ENCODE measurements around the gene MGAT4B.
A peak's percentile ranks its signal among the peaks of the same experiment; 100 is the strongest.
"Not testable (repeated sequence)": the region's sequence is repeated elsewhere in the genome, so short reads cannot be mapped to it uniquely, and the experiment has no call there.

The MGAT4B gene

DNA sequence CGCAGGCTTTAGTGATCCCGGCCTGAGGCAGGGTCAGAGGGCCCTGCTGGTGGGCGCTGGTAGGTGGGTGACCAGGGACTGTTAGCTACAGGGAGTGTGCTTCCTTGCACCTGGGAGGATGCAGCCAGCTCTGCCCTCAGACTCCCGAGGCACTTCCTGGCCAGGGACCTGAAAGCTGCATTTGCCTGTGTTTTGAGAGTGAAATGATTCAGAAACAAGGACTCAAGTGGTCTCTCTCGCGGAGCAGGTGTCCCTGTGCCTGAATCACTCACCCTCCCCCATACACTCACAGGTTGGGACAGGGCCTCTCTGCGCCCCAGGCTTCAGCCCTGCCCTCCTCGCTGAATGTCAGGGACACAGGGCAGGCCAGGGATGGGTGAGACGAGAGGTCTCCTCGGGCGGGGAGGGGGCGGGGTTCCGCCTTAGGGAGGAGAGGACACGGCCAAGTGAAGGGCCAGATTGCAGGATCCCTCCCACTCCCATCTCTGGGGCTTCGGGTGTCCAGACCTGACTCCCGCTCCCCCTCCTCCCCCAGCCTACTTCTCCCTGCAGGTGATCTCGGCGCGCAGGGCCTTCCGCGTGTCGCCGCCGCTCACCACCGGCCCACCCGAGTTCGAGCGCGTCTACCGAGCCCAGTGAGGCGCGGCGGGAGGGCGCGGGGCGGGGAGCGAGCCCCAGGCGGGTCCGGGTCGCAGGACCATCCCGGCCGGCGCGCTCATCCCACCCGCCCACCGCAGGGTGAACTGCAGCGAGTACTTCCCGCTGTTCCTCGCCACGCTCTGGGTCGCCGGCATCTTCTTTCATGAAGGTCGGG lies 11.4 kb downstream of the MGAT4B start:
- H3K4me1 Mint-ChIP-seq: peaks cover 46% of the 10 kb centered on the region
- H3K4me3 Mint-ChIP-seq: peak overlapping the region; percentile 62 to 71
- H3K27ac Mint-ChIP-seq: peak overlapping the region in 1 of 2 donors; percentile 42
- DNase-seq (peak in 1 of 2 donors; percentile 16), ATAC-seq (no peak)
- H3K27me3 Mint-ChIP-seq: no peaks in the 10 kb centered on the region
- H3K9me3 Mint-ChIP-seq: no peaks in the 10 kb centered on the region

DNA sequence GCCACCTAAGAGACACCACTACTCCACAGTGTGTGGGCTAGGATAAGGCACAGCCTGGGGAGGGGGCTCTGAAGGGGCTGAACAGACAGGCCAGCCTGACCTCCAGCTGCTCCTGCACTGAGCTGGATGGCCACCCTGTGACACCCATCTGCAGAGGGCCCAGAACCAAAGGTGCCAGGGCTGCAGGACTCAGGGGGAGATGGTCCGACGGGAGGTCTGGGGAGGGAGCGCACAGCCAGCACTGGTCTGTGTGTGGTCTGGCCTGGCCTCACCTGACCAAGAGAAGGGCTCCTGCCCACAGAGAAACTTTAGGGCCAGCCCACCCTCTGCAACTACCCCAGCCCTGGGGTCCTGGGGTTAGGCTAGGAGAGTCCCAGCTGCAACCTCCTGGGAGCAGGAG lies 12.1 kb downstream of the MGAT4B start:
- Mint-ChIP-seq H3K4me1 (peaks cover 46% of the 10 kb centered on the region), H3K27me3 (no peaks in the 10 kb centered on the region), H3K9me3 (no peaks in the 10 kb centered on the region), H3K4me3 (peak overlapping the region; percentile 15 to 71), H3K27ac (peak overlapping the region in 1 of 2 donors; percentile 67)
- DNase-seq (no peak), ATAC-seq (no peak)

DNA sequence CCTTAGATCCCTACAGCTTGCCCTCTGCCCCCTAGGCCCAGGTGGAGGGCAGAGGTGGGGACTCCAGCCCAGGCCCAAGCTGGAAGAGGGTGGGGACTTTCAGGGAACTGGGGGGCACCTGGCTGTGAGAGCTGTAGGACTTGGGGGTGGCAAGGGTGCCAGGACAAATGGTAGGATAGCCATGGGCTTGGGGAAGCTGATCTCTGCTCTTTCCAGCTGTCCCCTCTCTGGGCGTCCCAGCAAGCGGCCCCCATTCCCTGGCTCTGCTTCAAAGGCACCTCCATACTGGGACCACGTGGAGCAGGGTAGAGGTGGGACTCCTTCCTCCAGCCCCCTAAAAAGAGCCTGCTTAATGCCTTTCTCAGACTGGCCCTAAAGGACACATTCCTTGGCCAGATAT lies 12.5 kb downstream of the MGAT4B start:
- H3K4me1 Mint-ChIP-seq: peaks cover 46% of the 10 kb centered on the region
- peak overlapping the region in 1 of 2 donors; percentile 71 for H3K4me3 Mint-ChIP-seq
- no peak for DNase-seq
- no peak for ATAC-seq
- H3K9me3 Mint-ChIP-seq: no peaks in the 10 kb centered on the region
- no peaks in the 10 kb centered on the region for H3K27me3 Mint-ChIP-seq
- H3K27ac Mint-ChIP-seq: peak overlapping the region in 1 of 2 donors; percentile 67

GRCh38 chr5:179793468-179794139 lies 13.1 kb downstream of the MGAT4B start, which contains the start of gene LTC4S:
Gene LTC4S (plus strand): TSS chr5:179793986. CDS start chr5:179794081, 95 bp downstream.
- no peaks in the 10 kb centered on the region for H3K27me3 Mint-ChIP-seq
- H3K9me3 Mint-ChIP-seq: no peaks in the 10 kb centered on the region
- peak; percentile 65 for ATAC-seq
- peak within 1 kb of the TSS; percentile 12 to 67 for H3K27ac Mint-ChIP-seq
- H3K4me1 Mint-ChIP-seq: peaks cover 46% of the 10 kb centered on the region
- DNase-seq: peak; percentile 43 to 68
- peak within 1 kb of the TSS; percentile 15 to 71 for H3K4me3 Mint-ChIP-seq

GRCh38 chr5:179792612-179793467 lies 13.8 kb downstream of the MGAT4B start:
- no peak for ATAC-seq
- H3K27ac Mint-ChIP-seq: peak overlapping the region in 1 of 2 donors; percentile 95
- no peaks in the 10 kb centered on the region for H3K27me3 Mint-ChIP-seq
- H3K4me3 Mint-ChIP-seq: peak overlapping the region in 1 of 2 donors; percentile 71
- no peak for DNase-seq
- peaks cover 46% of the 10 kb centered on the region for H3K4me1 Mint-ChIP-seq
- H3K9me3 Mint-ChIP-seq: no peaks in the 10 kb centered on the region

DNA sequence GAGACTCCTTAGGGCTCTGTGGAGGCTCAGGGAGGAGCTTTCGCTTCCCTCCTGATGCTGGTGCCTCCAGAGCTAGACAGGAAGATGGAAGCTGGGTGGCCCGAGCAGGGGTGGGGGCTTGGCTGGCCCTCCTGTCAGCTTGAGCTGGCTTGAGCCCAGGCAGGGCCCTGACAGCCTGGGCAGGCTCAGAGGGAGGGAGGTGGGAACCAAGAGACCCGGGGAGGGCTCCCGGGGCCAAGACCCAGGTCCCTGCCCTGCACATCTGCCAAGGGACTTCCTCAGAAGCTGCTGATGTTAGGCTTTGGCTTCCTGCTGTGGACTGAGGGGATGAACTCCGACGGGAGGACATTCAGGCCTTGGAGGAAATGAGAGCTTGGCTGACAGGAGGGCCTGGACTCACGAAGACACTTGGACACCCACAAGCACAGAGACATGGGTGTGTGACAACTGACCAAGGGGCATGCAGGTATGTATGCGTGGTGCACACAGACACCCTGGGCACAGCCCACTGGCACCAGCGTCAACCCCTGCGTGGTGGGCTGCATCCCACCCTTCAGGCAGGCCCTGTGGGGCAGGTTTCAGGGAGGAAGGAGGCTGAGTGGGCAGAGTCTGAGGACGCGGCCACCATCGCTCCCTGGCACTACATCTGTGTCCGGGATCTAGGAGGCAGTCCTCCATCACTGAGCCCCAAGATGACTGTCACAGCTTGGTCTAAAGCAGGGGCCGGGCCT lies 14.6 kb downstream of the MGAT4B start:
- no peaks in the 10 kb centered on the region for H3K27me3 Mint-ChIP-seq
- H3K9me3 Mint-ChIP-seq: no peaks in the 10 kb centered on the region
- ATAC-seq (no peak), DNase-seq (peak in 1 of 2 donors; percentile 16)
- H3K4me1 Mint-ChIP-seq: peaks cover 44% of the 10 kb centered on the region
- H3K4me3 Mint-ChIP-seq: no peak overlapping the region
- H3K27ac Mint-ChIP-seq: peak overlapping the region in 1 of 2 donors; percentile 95

- H3K27me3 Mint-ChIP-seq: not testable (repeated sequence)
These were observed 17.4 kb downstream of the MGAT4B start for GRCh38 chr5:179789278-179789677.

DNA sequence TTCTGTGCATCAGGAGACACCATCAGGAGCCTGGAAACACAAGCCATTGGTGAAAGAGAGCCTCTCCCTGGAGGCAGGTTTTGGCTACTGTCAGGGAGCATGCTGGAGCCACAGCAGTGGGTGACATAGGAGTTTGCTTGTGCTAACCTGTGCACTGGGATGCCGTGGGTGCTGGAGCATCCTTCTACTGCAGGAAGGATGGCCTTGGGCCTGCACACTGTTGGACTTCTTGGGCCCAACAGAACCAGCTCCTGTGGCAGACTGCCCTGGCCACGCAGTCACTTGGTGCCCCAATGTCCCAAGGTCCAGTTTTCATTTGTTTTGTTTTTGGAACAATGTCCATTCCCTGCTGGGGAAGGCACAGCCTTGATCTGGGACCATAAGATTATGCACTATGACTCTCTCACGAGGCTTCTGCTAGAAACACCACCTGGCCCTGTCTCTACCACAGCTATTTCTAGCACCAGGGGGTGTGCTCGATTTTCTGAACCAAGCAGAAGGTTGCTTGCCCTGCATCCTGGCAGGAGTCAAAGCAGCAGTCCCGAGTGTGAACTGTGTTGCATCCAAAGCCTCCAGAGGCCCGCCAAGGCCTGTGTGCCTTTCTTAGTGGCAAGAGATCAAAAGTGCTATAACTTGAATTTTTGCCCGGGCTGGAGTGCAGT lies 18.3 kb downstream of the MGAT4B start:
- Mint-ChIP-seq H3K4me1 (peaks cover 15% of the 10 kb centered on the region), H3K4me3 (no peak overlapping the region), H3K9me3 (no peaks in the 10 kb centered on the region), H3K27me3 (no peaks in the 10 kb centered on the region), H3K27ac (peak overlapping the region in 1 of 2 donors; percentile 42)
- ATAC-seq: no peak
- DNase-seq: no peak

More at GRCh38 chr5:179789278-179789677, 17.4 kb downstream of the MGAT4B start:
- not testable (repeated sequence) for ATAC-seq, H3K4me3 Mint-ChIP-seq, DNase-seq, H3K9me3 Mint-ChIP-seq
- Mint-ChIP-seq H3K27ac (peak overlapping the region in 1 of 2 donors; percentile 72), H3K4me1 (peaks cover 25% of the 10 kb centered on the region)

GRCh38 chr5:179786861-179787260 lies 19.8 kb downstream of the MGAT4B start:
- H3K27me3 Mint-ChIP-seq: no peaks in the 10 kb centered on the region
- H3K27ac Mint-ChIP-seq: no peak overlapping the region
- H3K9me3 Mint-ChIP-seq: no peaks in the 10 kb centered on the region
- H3K4me1 Mint-ChIP-seq: peaks cover 3% of the 10 kb centered on the region
- H3K4me3 Mint-ChIP-seq: no peak overlapping the region
- ATAC-seq: peak; percentile 14
- no peak for DNase-seq

- DNase-seq (no peak), ATAC-seq (no peak)
- no peak overlapping the region for H3K4me3 Mint-ChIP-seq
- H3K9me3 Mint-ChIP-seq: no peaks in the 10 kb centered on the region
- no peaks in the 10 kb centered on the region for H3K4me1 Mint-ChIP-seq
- peak overlapping the region in 1 of 2 donors; percentile 75 for H3K27ac Mint-ChIP-seq
- H3K27me3 Mint-ChIP-seq: no peaks in the 10 kb centered on the region
These were observed 23.5 kb downstream of the MGAT4B start for GRCh38 chr5:179783128-179783527.

DNA sequence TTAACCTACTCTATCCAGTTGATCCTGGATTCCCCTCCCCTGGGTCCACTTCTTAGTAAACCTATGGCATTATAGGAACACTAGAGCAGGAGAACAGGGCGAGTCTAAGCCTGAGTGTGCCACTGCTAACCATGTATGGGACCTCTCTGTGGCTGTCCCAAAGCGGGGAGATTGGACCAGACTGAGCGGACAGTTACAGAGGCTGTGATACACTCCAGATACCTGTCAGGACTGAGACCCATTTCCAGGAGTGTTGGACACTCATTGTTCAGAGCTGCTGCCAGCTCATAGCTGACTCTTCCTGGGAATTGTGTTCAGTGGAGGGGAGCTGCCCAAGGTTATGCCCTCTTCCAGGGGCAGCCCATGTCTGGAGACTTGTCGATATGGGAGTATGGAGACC lies 24.8 kb downstream of the MGAT4B start:
- H3K27ac Mint-ChIP-seq: peak overlapping the region in 1 of 2 donors; percentile 16
- H3K4me1 Mint-ChIP-seq: no peaks in the 10 kb centered on the region

GRCh38 chr5:179780362-179780761 lies 26.3 kb downstream of the MGAT4B start:
- Mint-ChIP-seq H3K4me3 (no peak overlapping the region), H3K27ac (no peak overlapping the region), H3K27me3 (no peaks in the 10 kb centered on the region), H3K9me3 (no peaks in the 10 kb centered on the region), H3K4me1 (no peaks in the 10 kb centered on the region)
- DNase-seq (no peak), ATAC-seq (no peak)

More for the DNA sequence above, 24.8 kb downstream of the MGAT4B start:
- DNase-seq (no peak), ATAC-seq (no peak)
- no peaks in the 10 kb centered on the region for H3K27me3 Mint-ChIP-seq
- no peaks in the 10 kb centered on the region for H3K9me3 Mint-ChIP-seq
- no peak overlapping the region for H3K4me3 Mint-ChIP-seq

- no peak overlapping the region for H3K27ac Mint-ChIP-seq
- no peaks in the 10 kb centered on the region for H3K9me3 Mint-ChIP-seq
- no peak overlapping the region for H3K4me3 Mint-ChIP-seq
- DNase-seq (no peak), ATAC-seq (no peak)
- H3K4me1 Mint-ChIP-seq: no peaks in the 10 kb centered on the region
- H3K27me3 Mint-ChIP-seq: no peaks in the 10 kb centered on the region
These were observed 26.8 kb downstream of the MGAT4B start for GRCh38 chr5:179779826-179780225.

DNA sequence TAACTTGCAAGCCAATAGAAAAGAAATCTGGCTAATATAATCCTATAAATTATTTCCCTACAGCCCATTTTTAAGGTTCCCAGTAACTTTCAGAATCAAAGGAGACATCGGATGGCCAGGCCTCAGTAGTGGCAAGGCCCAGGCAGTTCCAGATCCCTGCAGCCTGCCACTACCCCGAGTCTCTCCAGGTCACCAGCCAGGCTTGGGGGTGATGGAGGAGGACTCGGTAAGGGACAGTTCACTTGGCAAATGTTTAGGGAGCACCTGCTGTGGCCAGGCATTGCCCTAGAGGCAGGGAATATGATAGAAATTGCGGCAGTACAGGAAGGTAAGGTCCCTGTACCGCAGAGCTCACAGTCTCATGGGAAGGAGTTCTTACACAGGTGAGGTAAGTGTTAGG lies 28.1 kb downstream of the MGAT4B start:
- Mint-ChIP-seq H3K4me3 (no peak overlapping the region), H3K27ac (no peak overlapping the region), H3K4me1 (no peaks in the 10 kb centered on the region), H3K27me3 (no peaks in the 10 kb centered on the region), H3K9me3 (no peaks in the 10 kb centered on the region)
- no peak for ATAC-seq
- DNase-seq: no peak

All from stimulated activated naive CD8-positive, alpha-beta T cell treated with anti-CD3 and anti-CD28 coated beads, Interleukin-15, amount 100 ng/mL, for 72 hours (primary cell).